HG03175 (cell line): ENCODE results near the gene HIPK3.
"Not testable (repeated sequence)": the region's sequence is repeated elsewhere in the genome, so short reads cannot be mapped to it uniquely, and the experiment has no call there.

ENCODE experiments used
- ATAC-seq: cut with Tn5 transposase; IDR thresholded peaks from one replicate; pipeline ENCODE4 v1.9.1; 2021; ENCODE audit warnings: mild to moderate bottlenecking, moderate library complexity; ENCODE audit not compliant: unreplicated experiment

HIPK3 gene

DNA sequence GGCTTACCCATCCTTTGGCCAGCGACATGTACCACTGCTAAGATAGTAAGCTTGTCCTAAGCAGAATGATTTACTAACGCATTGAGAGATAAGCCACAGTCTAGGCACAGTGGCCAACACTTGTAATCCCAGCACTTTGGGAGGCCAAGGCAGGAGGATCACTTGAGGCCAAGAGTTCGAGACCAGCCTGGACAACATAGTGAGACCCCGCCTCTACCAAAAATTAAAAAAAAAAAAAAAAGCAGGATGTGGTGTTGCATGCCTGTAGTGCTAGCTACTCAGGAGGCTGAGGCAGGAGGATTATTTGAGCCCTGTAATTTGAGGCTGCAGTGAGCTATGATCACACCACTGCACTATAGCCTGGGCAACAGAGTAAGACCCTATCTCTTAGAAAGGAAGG is 93.1 kb downstream of the HIPK3 start:
- no peak for ATAC-seq

DNA sequence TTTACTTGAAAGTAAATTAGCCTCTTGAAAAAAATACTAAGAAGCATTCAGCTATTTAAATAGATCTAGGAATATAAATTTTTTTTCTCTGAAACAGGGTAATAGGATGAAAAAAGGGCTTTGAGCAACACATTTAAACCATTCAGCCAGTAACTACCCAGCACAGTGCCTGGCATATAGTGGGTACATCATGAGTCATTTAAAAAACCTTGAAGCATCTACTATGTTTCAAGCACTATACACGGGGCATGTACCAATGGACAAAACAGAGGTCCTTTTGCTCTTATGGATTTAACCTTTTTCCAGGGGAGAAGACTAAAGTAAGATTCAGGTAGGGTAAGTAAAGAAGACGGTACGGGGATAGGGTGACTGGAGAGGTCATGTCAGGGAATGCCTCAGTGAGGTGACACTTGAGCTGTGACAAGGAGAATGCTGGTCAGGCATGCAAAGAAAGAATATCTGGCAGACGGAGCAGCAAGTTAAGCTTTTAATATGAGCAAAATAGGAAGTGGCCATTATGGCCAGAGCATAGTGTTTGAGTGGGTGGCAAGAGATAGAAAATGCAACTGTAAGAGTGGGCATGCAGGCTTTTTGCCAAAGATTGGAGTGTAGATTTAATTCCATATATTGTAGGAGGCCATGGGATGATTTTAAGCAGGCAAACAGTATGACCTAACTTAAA is 101.1 kb downstream of the HIPK3 start:
- no peak for ATAC-seq

DNA sequence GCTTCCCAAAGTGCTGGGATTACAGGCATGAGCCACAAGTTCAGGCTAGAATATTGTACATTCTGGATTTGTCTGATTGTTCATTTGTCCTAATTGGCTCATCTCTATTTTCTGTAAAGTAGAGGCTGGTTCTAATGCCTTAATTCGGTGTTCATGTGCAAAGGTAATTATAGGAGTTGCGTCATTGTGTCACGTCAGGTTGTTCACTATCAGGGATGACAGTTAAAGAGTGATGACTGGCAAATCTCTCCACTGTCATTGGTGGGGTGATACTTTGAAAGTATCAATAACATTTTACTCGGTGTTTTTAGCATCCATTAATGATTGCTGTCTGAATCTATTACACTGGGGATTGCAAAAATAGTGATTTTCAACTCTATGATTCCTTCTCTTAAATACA is 103.5 kb downstream of the HIPK3 start:
- ATAC-seq, result no peak

DNA sequence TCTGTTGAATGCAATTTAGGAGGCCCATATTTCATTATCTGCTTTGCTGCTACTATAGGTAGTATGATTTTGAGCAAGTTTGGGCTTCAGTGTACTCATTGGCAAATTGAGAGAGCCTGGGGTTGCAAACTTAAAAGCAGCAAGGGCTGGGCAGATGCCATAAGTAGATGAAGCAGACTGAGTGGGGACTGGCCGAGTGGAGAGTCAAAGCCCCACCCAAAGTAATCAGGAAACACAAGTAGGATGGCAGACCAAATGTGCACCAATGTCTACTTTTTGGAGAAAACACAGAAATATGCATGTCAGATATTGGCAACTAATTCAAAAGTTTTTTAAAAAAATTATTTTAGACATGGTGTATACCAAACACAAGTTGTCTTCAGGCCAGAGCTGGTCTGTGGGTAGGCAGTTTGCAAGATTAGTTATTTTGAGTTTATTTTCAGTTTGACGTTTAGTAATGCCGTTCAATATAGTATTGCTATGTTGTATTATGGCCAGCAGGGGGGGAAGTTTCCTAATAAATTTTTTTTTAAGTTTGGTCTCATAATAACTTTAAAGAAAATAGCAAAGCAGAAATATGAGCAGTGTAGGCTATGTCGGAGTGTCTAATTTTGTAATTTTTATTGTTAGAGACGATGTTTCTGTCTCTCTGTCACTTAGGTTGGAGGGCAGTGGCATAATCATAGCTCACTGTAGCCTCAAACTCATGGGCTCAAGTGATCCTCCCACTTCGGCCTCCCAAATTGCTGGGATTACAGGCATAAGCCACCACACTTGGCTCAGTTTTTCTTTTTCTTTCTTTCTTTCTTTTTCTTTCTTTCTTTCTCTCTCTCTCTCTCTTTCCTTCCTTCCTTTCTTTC is 105.1 kb downstream of the HIPK3 start:
- no peak for ATAC-seq

DNA sequence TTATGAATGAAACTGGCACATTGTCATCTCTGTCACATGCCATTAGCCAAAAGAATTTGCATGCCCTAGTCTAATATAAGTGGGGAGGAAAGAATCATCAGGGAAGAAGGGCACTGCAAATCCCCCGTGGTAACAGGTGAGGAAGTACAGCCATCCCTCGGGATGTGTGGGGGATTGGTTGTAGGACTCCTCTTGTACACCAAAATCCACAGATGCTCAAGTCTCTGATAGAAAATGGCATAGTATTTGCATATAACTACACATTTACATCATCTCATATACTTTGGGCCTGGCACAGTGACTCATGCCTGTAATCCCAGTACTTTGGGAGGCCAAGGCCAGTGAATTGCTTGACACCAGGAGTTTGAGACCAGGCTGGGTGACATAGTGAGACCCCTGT is 109.7 kb downstream of the HIPK3 start:
- ATAC-seq, result no peak

DNA sequence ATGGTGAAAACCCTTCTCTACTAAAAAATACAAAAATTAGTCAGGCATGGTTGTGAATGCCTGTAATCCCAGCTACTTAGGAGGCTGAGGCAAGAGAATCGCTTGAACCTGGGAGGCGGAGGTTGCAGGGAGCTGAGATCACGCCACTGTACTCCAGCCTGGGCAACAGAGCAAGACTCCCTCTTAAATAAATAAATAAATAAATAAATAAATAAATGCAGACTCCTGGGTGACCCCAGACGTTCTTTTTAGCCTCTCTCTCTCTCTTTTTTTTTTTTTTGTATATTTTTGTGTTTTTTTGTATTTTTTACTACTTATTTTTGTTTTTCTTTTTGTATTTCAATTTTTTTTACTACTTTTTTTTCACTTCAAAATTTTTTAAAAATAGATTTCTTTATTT is 111.3 kb downstream of the HIPK3 start:
- ATAC-seq, result not testable (repeated sequence)

DNA sequence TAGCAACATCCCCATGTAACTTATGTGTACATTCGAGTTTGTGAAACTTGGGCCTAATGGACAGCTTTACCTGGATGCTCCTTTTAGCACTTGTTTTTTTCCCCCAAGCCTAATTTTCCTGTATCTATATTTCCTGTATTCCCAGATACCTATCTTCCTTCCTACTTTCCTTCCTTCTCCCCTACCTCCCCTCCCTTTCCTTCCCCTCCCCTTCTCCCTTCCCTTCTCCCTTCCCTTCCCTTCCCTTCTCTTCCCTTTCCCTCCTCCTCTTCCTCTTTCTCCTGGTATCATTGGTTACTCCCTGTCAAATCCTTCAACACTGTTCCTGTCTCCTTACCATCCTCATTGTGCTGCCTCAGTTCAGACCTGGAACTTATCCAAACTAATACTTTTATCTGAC is 111.8 kb downstream of the HIPK3 start:
- ATAC-seq, result no peak

DNA sequence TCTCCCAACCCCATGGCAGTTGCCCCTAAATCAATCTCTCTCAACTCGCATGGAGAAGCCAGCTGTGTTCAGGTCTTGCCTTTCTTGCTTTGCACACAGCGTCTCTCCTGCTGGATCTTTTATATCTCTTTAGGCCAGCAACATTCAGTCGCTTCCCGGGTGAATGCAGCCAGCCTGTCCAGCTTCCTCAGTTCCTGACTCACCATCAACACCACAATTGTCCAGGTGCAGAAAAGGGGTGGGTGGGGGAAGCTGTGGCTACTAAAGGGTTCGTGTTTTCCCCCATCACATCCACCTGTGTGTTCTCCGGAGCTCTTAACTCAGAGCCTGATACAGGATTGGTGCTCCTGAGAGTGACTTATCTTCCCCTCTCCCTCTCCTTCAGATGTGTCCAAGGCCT is 116.5 kb downstream of the HIPK3 start:
- ATAC-seq, result no peak

DNA sequence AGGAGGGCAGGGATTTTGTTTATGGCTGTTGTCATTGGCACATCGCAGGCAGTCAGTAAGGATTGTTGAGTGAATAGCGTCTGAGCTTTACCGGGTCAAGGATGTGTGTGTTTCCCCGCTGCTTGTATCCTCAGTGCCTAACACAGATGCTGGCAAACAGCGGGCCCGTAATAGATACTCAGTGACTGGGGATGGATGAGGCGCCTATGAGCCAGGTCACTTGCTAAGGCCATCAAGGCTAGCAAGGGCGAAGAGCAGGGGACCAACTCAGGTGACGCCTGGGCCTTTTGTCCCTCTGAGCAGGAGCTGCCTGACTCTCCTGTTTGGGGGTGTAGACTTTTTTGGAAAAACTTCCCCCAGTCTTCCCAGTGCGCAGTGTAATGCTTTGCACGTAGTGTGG is 118.1 kb downstream of the HIPK3 start:
- no peak for ATAC-seq

DNA sequence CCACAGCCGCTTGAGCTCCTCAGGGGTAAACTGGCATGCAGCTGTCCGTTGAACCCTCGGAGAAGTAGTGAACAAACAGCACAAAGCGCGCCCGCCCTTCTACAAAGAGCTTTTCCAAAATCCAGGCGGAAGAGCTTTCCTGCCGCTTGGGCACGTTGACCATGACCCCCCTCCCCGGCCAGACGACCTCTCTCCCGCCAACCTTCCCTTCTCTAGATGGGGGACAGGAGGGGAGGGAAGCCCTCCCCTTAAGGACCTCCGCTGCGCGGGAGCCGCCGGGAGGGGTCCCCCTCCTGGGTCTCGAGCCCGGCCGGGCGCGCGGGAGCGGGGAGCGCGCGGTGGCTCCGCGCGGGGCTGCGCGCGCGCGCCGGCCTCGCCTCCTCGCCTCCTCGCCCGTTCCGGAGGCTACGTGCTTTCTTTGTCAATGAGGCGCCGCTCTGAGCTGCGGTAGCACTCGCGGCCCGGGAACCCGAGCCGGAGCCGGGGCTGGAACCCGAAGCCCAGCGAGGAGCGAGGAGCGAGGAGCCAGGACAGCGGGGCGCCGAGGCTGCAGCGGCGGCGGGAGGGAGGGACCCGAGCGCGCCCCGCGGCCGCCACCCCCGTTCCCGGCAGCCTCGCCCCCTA is 118.6 kb downstream of the HIPK3 start, which contains the start of gene KIAA1549L:
Gene KIAA1549L (plus strand): TSS at position 421 of the 624 bp plus-strand sequence.
- ATAC-seq, result peak; percentile 28

DNA sequence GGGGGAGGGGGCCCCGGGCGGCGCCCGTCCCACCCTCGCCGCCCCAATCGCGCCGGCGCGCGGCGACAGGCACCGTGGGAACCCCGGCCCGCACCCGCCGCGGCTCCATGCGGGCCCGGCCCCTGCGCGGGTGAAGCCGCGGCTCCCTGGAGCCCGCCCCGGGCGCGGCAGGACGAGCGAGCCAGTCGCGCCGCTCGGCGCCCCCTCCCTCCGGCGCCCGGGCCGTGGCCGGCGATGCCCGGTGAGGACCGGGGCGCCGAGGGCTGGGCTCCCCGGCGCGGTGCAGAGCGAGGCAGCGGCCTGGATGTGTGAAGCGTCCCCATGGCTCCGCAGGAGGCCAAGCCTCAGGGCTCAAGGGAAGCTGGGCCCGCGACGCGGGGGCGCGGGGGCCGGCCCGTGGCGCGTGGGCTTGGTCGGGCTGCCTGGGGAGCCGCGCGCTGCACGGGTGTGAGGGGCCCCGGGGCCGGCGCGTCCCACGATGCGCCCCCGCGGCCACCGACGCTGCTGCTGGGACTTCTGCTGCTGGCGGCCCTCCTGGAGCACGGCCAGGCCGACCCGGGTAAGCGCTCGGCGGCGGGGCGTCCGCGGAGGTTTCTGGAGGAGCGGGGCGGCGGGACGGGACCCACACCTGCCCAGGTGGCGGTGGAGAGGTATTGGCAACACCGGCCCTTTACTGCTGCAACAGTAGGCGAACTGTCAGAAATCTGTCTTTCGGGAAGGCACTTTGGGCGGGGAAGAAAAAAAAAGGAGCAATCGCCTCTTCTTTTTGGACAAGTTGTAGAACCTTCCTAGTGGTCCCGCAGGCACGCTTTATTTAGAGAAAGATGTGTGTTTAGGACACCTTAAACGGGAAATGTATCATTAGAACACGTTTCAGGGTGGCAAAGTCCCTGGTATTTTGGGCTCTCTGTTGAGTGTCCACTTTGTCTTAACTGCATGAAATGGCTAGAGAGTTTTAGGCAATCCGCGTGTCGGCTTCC is 119.4 kb downstream of the HIPK3 start:
- ATAC-seq, result peak; percentile 43

DNA sequence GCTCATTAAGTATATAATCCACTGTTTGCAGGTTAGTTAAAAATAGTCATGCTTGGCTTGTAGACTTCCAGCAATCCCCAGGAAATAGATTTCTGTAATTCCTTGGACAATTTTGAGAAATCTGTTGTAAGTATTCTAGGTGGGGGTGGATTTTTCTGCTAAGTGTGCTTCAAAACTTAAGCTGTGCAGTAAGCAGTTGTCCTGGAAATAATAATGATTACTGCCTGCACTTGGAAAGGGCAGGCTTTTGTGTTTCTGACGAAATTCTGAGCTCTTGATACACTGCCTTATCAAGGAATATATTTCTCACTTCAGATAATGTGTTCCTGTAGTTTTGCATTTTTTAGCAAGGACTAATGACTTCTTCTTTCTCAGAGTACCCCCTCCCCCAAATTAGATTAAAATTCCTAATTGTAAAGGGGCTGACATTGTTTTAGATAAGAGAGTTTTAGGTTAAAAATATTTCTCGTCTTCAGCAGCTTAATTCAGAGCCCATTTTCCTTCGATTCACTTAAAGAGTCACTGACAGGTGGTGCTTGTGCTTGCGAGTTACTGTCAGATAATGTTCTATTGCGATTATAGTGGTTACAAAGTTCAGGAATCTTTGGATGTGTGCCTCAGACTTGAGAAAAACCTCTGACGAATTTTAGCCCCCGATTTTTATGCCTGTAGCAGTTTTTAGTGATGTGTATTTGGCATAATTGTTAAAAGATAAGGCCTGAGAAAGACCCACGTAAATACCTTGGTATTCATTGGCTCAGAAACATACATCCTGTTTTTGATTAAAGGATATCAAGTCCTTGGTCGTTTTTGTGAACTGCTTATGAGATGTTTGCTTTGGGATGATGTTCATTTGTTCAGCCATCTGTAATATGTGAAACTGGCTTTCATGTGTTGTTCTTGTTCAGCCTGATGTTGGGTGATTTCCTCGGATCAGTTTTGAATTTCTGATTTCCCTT is 120.5 kb downstream of the HIPK3 start:
- ATAC-seq, result no peak

DNA sequence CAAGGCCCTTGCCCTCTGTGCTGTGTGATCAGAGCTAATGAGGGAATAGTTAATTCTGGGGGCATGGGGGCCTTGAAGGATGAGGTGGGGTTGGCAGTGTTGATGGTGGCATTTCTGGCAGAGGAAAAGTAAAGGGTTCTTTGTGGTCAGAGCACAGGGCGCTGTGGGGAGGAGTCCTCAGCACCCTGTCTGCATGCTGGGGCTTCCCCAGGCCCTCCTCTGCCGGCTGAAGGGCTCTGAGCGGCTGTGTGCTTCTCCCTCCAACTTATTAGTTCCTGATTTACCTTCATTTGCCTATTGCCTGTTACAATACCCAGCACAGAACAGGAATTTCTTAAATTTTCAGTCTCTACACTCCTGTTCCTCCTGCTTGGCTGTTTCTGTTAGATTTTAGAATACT is 122.8 kb downstream of the HIPK3 start:
- ATAC-seq, result no peak

DNA sequence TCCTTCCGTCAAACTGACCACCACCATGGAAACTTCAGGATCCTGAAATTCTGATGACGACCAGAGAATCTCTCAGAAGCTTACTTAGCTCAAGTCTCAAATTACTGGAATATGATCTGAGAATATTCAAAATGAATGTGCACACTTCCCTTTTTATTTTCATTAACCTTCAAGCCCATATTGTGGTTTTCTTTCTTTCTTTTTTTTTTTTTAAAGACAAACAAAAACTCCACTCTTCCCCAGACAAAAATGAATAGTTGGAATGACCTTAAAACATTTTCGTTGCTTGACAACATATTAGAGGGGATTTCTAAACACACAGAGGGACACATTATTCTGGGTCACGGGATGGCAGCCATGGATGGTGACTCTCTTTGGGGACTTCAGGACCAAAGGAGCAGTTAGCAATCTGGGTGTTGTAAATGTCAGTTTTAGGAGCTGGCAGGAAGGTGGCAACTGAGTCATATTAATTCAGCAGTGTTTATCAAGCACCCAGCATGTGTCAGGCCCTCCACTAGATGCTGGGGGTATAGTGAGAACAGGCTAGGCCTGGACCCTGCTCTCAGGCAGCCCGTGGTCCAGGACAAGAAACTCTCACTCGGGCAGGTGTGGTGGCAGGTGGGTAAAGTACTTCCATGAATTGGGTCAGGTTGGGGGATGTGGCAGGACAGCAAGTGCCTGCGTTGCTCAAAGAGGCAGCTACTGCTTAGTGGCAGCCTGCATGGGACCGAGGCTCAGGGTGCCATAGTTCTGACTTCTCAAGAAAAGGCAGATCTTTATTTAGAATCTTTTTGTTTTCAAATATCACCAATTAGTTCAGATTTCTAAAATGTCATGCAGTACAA is 126.1 kb downstream of the HIPK3 start:
- ATAC-seq, result no peak

DNA sequence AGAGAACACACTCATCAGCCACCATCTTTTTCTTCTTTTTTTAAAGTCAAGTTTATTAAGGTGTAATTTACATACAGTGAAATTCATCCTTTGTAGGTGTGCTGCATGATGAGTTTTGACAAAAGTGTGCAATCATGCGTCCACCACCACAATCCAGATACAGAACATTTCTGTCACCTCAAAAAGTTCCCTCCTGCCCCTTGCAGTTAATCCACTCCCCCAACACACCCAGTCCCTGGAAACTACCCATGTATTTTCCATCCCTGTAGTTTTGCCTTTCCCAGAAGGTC is 126.7 kb downstream of the HIPK3 start:
- ATAC-seq, result no peak

DNA sequence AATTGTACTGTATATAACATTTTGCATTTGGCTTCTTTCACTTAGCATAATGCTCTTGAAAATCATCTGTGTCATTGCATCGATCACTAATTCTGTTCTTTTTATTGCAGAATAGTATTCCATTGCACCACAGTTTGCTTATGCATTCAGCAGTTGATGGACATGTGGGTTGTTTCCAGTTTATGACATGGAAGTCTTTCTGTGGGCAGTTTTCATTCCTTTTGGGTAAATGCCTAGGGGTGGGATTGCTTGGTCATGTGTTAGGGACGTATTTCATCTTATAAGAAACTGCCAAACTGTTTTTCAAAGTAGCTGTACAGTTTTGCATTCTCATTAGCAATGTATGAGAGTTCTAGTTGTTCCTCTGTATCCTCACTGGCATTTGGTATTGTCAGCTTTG is 127.0 kb downstream of the HIPK3 start:
- no peak for ATAC-seq

DNA sequence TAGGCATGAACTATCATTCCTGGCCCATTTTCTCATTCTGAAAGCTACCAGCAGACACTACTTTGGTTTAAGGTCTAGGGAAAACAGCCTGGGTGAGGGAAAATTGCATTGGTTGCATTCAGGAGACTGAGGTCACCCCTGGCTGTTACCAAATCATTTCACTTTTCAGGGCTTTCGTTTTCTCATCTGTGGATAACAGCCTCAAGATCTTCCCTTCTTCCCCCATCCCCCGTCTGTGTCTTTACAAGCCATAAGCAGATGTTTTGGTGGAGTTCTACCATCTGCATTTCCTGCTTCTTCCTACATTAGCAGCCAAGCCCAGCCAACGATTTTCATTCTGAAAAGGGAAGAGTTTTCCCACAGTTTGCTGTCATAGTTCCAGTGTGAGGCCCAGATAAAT is 130.4 kb downstream of the HIPK3 start:
- ATAC-seq, result no peak

DNA sequence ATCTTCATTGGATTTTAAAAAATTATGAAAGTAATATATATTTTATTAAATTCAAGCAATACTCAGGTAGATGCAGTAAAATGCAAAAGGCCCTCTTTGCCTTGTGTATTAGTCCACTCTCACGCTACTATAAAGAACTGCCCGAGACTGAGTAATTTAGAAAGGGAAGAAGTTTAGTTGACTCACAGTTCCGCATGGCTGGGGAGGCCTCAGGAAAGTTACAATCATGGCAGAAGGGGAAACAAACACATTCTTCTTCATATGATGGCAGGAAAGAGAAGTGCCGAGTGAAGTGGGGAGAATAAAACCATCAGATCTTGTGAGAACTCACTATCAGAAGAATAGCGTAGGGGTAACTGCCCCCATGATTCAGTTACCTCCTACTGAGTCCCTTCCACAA is 130.8 kb downstream of the HIPK3 start:
- ATAC-seq, result no peak
